Prostate gland (tissue), 2 donors: Measurements from ENCODE around the gene DGCR8. TPM values are rescaled to one million over a fixed set of nuclear protein-coding genes. Genes with fewer than 3 reads are reported as not detected.

ENCODE experiments used
- DNase-seq: peaks from one replicate; pipeline ENCODE4 v3.0.0-alpha.2; 2019; ENCODE audit warnings: low spot score
- H3K27ac ChIP-seq, 2 donors: fragments of 200-600 bp; sonication (generic); 2 replicates each; pipeline ENCODE4 v1.5.1; 2017 to 2019
- H3K27me3 ChIP-seq: fragments of 200-600 bp; sonication (generic); replicated peaks from 2 replicates; pipeline ENCODE4 v1.5.1; 2019; ENCODE audit not compliant: insufficient read depth
- H3K36me3 ChIP-seq, 2 donors: fragments of 200-600 bp; sonication (generic); 1 replicate in 1 of 2; 2 replicates in 1 of 2; pipeline versions ENCODE4 v1.5.1 to v1.8.1; 2017 to 2019
- H3K4me1 ChIP-seq: fragments of 200-600 bp; sonication (generic); replicated peaks from 2 replicates; pipeline ENCODE4 v1.5.1; 2019
- H3K4me3 ChIP-seq, 2 donors: fragments of 200-600 bp; sonication (generic); 2 replicates each; pipeline ENCODE4 v1.5.1; 2017 to 2019
- H3K9me3 ChIP-seq: fragments of 200-600 bp; sonication (generic); 2 replicates; pipeline ENCODE4 v1.5.1; 2017
- POLR2A ChIP-seq: fragments of 450-650 bp; IDR thresholded peaks from one replicate; pipeline ENCODE4 v1.6.1; 2016; ENCODE audit warnings: antibody characterized with exemption, mild to moderate bottlenecking
- POLR2AphosphoS5 ChIP-seq: sonication (generic); formaldehyde crosslinking; IDR thresholded peaks from one replicate; pipeline ENCODE4 v1.6.1; 2017; ENCODE audit warnings: antibody characterized with exemption
- WGBS: methylation state at CpG from one replicate; pipeline ENCODE4 v1.1.5; 2018; 5-methylcytosine and 5-hydroxymethylcytosine counted together
- intact Hi-C: fragments of 100-400 bp; cut with DNase I; formaldehyde crosslinking; loops from one replicate; pipeline ENCODE4 v1.14.2; 2022
- total RNA-seq, 2 donors: library from RNA; depleted of rRNA; stranded (reverse); fragments of >200 nt; gene quantifications; one replicate each; pipeline ENCODE4 v1.1.0, GENCODE V29; 2016
- TF ChIP-seq, protein P1 (sequence below), 4 experiments: fragments of 200-600 bp in 2 of 4; fragments of 450-650 bp in 2 of 4; sonication (generic) in 2 of 4; IDR thresholded peaks; 1 replicate in 3 of 4; 2 replicates in 1 of 4; pipeline ENCODE4 v1.5.1; 2016 to 2019; ENCODE audit warnings: antibody characterized with exemption in 4 of 4, mild to moderate bottlenecking in 2 of 4, moderate library complexity in 2 of 4

DGCR8 gene
- total RNA-seq, 2 donors from 2014 or later: 20.9 to 47.6 TPM

DNA sequence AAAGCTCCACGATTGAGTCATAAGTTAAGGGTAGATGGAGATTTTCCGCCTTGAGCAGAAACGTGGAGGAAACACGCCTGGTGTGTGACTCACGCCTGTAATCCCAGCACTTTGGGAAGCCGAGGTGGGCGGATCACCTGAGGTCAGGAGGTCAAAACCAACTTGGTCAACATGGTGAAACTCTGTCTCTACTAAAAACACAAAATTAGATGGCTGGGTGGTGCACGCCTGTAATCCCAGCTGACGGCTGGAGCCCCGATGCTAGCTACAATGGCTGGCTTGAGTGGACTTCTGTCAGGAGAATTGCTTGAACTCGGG, 17.3 kb upstream of the DGCR8 start:
- no peak for DNase-seq
- intact Hi-C loops: no loop called here
- TF ChIP-seq POLR2A: no peak
- TF ChIP-seq, protein P1, sequence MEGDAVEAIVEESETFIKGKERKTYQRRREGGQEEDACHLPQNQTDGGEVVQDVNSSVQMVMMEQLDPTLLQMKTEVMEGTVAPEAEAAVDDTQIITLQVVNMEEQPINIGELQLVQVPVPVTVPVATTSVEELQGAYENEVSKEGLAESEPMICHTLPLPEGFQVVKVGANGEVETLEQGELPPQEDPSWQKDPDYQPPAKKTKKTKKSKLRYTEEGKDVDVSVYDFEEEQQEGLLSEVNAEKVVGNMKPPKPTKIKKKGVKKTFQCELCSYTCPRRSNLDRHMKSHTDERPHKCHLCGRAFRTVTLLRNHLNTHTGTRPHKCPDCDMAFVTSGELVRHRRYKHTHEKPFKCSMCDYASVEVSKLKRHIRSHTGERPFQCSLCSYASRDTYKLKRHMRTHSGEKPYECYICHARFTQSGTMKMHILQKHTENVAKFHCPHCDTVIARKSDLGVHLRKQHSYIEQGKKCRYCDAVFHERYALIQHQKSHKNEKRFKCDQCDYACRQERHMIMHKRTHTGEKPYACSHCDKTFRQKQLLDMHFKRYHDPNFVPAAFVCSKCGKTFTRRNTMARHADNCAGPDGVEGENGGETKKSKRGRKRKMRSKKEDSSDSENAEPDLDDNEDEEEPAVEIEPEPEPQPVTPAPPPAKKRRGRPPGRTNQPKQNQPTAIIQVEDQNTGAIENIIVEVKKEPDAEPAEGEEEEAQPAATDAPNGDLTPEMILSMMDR (IDR thresholded peaks at IDR 0.05): no peak
- no peak for TF ChIP-seq POLR2AphosphoS5
- WGBS: 79% methylated on average over 11 of the region's 11 CpGs
- H3K9me3 ChIP-seq: no peaks in the 10 kb centered on the region
- H3K4me3 ChIP-seq: no peak overlapping the region
- H3K4me1 ChIP-seq: no peaks in the 10 kb centered on the region
- no peaks in the 10 kb centered on the region for H3K36me3 ChIP-seq
- no peak overlapping the region for H3K27ac ChIP-seq
- no peaks in the 10 kb centered on the region for H3K27me3 ChIP-seq

DNA sequence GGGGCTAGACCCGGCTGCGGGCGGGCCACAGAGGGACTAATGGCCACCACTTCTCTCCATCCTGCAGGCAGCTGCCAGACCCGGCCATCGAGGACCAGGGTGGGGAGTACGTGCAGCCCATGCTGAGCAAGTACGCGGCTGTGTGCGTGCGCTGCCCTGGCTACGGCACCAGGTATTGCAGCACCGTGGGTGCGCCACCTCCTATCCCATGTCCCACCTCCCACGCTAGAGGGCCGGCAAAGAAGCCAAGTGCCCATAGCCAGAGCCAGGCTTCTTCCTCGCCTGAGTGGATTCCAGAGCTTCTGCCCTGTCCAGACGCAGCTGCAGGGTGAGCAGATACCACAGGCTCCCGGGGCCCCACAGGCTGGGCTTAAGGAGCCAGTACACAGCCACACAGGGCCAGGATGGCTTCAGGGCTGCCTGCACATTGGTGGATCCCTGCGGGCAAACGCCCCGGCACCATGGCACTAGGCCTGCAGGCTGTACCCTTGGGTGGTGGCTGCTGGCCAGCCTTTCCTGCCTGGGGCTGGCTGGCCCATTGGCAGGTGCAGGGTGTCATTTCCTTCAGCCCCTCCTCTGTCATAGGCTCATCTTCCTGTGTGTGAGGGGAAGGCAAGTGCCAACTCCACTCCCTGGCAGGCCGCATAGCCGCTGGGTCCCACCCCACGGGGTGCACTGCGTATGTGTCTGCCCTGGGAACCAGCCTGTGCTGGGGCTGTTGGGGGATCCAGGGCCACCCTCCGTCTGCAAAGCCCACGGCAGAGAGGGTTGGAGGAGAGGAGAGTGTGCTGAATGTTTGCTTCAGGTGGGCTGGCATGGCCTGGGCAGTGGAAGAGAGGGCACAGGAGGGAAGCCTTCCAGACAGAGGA, 16.5 kb upstream of the DGCR8 start:
- Histone ChIP-seq H3K4me3 (no peak overlapping the region), H3K9me3 (no peaks in the 10 kb centered on the region), H3K36me3 (no peaks in the 10 kb centered on the region), H3K27me3 (no peaks in the 10 kb centered on the region), H3K27ac (no peak overlapping the region), H3K4me1 (no peaks in the 10 kb centered on the region)
- WGBS: 89% methylated on average over 27 of the region's 27 CpGs
- TF ChIP-seq POLR2AphosphoS5: no peak
- TF ChIP-seq POLR2A: no peak
- TF ChIP-seq, protein P1 (IDR thresholded peaks at IDR 0.05): no peak
- intact Hi-C loops: no loop called here
- DNase-seq: no peak

DNA sequence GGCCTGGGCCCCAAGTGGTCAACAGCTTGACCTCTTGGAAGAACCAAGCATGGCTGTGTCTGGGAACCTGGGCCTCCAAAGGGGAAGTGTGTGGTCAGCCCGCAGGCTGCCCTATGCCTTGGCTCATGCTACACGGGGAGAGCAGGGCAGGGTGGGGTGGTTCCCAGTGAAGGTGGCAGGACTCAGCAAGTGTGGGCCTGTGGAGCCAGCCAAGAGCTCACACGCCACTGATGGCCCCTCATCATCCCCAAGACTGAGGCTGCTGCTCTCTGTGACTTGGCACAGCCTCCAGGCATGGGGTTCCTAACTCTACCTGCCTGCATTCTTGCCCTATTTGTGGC, 15.9 kb upstream of the DGCR8 start:
- no peaks in the 10 kb centered on the region for H3K4me1 ChIP-seq
- H3K4me3 ChIP-seq: no peak overlapping the region
- H3K27ac ChIP-seq: no peak overlapping the region
- intact Hi-C loops: no loop called here
- no peaks in the 10 kb centered on the region for H3K36me3 ChIP-seq
- no peaks in the 10 kb centered on the region for H3K9me3 ChIP-seq
- no peak for DNase-seq
- TF ChIP-seq POLR2A (no peak), POLR2AphosphoS5 (no peak)
- TF ChIP-seq, protein P1 (IDR thresholded peaks at IDR 0.05): no peak
- WGBS: 59% methylated on average over 3 of the region's 3 CpGs
- H3K27me3 ChIP-seq: no peaks in the 10 kb centered on the region

DNA sequence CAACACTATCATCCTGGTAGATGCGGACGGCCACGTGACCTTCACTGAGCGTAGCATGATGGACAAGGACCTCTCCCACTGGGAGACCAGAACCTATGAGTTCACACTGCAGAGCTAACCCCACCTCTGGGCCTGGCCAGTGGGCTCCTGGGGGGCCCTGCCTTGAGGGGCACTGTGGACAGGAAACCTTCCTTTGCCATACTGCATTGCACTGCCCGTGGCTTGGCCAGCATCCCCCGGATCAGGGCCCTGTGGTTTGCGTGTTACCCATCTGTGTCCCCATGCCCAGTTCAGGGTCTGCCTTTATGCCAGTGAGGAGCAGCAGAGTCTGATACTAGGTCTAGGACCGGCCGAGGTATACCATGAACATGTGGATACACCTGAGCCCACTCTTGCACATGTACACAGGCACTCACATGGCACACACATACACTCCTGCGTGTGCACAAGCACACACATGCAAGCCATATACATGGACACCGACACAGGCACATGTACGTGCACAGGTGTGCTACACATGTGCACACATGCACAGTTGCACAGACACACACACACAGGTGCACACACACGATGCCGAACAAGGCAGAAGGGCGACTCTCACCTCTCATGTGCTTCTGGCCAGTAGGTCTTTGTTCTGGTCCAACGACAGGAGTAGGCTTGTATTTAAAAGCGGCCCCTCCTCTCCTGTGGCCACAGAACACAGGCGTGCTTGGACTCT, 15.3 kb upstream of the DGCR8 start:
- intact Hi-C loops: no loop called here
- whole genome bisulfite sequencing: 91% methylated on average over 18 of the region's 18 CpGs
- no peak for DNase-seq
- no peak for TF ChIP-seq POLR2AphosphoS5
- no peak for TF ChIP-seq POLR2A
- TF ChIP-seq, protein P1 (IDR thresholded peaks at IDR 0.05): no peak
- Histone ChIP-seq H3K9me3 (no peaks in the 10 kb centered on the region), H3K27me3 (no peaks in the 10 kb centered on the region), H3K36me3 (no peaks in the 10 kb centered on the region), H3K27ac (no peak overlapping the region), H3K4me3 (no peak overlapping the region), H3K4me1 (no peaks in the 10 kb centered on the region)
